Activated T-cell treated with anti-CD3 and anti-CD28 coated beads, Interleukin-2, amount 50 U/mL, for 1 hour (primary cell): Measurements from ENCODE around the gene RIMS4.
"Not testable (repeated sequence)": the region's sequence is repeated elsewhere in the genome, so short reads cannot be mapped to it uniquely, and the experiment has no call there.

Experiments used
- DNase-seq: peaks from one replicate; pipeline ENCODE4 v3.0.0-alpha.2; 2020

RIMS4 gene

GRCh38 chr20:44790638-44791393 is 19.5 kb downstream of the RIMS4 start:
- DNase-seq = no peak

- no peak for DNase-seq
Measured at GRCh38 chr20:44788706-44789456, 21.5 kb downstream of the RIMS4 start.

- no peak for DNase-seq
Measured at GRCh38 chr20:44787299-44787698, 23.0 kb downstream of the RIMS4 start.

GRCh38 chr20:44785768-44786167 is 24.6 kb downstream of the RIMS4 start:
- no peak for DNase-seq

- DNase-seq = no peak
Measured at GRCh38 chr20:44784688-44785087, 25.7 kb downstream of the RIMS4 start.

DNA sequence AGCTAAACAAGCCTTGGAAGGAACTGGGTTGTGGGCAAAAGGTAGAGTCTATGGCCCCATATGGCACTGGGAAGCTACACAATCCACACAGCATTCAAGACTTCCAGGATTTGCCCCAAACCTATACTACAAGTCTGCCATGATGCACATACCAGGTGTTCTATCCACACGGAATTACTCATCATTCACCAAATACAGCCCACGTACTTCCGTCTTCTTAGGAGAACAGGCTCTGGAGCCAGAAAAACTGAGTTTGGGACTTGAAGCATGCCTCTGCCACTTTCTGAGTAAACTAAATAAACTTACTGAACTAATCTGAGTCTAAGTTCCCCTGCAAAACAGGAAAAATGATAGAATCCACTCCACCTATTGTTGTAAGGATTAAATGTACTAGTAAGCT is 28.6 kb downstream of the RIMS4 start:
- DNase-seq = no peak

DNA sequence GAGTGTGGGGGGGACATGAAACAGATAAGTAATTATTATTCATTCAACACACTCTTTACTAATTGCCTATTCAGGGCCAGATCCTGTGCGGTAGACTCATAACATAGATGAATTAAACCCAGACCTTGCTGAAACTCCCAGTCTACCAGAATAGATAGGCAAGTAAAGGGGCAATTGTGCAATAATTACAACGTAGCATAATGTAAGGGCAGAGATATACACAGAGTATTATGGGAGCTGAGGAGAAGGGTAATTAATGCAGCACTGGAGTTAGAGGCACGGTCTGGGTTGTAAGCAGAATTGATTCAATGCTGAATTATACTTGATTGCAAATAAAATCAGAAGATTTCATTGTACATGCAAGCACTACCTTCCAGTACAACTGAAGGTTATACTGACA is 29.2 kb downstream of the RIMS4 start:
- no peak for DNase-seq

- DNase-seq = peak; percentile 32
Measured at GRCh38 chr20:44780226-44780625, 30.1 kb downstream of the RIMS4 start.

GRCh38 chr20:44776980-44777379 is 33.4 kb downstream of the RIMS4 start:
- DNase-seq = no peak

DNA sequence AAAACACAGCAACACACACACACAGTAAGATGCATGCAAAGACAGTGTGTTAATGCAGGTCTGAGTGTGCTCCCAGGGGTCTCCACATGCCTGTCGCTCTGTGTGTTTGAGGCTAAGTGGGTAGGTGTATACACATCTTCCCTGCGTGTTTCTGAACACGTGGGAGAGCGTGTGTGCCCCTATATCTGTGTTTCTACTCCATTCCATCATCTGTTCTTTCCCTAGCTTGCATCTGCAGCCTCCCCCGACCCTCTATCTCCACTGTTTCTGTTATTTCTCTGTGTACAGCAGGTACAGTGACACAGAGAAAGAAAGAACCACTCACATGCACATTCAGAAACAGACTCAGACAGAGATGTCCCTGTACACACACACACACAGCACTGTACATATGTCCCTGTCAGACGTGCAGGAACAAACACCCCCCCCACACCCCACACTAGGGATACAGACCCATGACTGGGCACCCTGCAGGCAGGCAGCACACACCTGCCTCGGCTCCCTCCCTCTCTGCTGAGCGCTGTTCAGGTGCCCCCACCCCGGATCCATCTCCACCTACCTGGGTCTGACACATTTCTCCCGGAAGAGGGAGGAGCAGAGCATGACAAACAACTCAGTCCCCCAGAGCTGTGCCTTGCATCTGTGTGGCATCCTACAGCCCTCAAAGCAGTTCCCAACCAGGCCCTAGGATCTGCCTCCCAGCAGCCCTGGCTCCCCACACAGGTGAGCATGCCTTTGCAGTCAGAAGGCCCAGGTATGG is 37.1 kb downstream of the RIMS4 start:
- DNase-seq = no peak

DNA sequence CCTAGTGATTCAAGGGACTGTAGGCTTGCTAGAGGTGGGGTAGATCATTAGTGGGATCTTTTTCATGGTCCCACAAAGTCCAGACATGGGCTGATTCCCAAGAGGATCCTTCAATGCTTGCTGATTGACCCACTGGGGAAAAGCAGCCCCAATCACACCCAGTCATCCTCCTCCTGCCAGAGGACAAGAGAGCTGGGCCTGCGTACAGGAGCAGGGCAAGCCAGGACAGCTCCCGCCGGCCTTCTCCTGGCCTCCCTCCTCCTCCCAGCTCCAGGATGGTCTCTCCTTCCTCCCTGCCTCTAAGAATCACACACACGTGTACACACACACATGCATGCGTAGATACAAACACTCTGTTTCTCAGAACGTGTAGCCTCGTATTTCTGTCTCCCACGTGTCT is 37.7 kb downstream of the RIMS4 start:
- no peak for DNase-seq

DNA sequence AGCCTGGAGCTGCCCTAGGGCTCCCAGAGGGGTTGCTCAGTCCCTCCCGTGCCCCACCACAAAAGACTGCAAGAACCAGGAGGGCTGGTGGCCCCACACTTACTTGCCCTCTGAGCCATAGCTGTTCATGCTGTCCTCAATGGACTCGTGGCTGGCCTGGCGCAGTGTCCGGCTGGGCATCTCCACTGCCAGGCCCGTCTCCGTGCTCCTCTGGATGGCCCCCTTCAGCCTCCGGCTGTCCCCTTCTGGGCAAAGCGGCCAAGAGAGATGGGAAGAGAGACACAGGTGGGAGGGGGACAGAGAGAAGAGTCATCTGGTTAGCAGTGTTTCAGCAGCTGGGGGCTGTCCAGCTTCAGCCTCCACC is 39.2 kb downstream of the RIMS4 start:
- DNase-seq = no peak

GRCh38 chr20:44770484-44771171 is 39.7 kb downstream of the RIMS4 start:
- DNase-seq = no peak

DNA sequence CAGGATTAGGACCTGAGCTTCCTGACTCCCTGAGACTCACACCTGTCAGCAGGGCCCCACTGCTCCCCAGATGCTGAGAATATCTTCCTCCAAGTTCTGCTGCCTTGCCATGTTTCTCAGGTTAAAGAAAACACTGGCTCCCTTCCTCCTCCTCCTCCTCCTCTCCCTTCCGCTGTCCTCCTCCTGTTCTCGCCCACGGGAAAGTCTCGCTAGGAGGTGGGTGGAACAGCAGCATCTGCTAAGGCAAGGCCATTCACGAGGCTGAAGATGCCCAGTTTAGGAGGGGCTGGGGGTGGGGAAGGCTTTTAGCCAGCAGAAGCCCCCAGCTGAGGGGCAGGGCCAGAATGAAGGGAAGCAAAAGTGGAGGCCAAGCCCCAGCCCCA is 40.9 kb downstream of the RIMS4 start:
- no peak for DNase-seq

GRCh38 chr20:44768854-44769480 is 41.4 kb downstream of the RIMS4 start:
- no peak for DNase-seq

DNA sequence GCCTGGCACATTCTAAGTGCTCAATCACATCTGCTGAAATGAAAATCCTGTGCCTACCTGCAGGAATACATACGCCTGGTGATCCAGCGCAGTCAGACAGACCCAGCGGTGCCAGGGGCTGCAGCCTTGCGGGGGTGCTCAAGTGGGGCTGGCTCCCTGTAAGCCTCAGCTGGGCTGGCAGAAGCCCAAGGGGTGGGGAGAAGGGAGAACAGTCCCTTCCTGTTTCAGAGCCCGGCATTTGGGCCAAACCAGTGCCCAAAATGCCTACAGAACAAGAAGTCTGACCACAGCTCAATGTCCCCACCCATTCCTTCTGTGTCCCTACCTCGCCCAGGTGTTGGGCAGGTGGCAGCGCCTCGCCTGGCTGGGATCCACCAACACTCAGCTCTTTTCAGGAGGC is 42.1 kb downstream of the RIMS4 start:
- DNase-seq = no peak

DNA sequence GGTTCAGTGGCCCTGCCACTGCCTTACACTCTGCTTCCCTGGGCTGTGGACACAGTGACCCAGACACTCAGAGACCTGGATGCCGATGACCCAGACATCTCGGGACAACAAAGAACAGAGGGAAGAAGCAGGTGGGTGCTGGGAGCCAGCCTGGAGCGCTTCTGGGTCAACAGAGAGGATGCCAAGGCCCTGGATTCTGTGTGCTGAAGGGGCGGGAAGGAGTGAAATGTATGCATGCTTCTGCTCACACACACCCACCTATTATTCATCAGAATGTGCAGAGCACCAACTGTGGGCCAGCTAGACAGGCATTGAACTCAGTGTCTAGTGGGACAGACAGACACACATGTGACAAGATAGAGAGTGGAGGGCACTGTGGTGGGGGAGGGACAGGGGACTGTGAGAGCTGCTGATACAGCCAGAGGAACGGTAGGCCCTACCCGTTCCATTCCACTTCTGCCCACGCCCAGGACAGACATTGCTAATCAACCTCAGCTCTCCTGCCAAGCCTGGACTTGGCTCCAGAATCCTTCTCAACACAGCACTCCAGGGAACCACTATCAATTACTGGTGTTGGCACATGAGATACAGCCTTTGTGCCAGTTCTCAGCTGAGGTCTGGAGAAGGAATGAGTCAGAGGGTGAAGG is 44.5 kb downstream of the RIMS4 start:
- DNase-seq = no peak

- no peak for DNase-seq
Measured at GRCh38 chr20:44765091-44765490, 45.3 kb downstream of the RIMS4 start.

- DNase-seq = not testable (repeated sequence)
Measured at GRCh38 chr20:44763798-44764197, 46.5 kb downstream of the RIMS4 start.

- DNase-seq = no peak
Measured at GRCh38 chr20:44762466-44763140, 47.7 kb downstream of the RIMS4 start.

DNA sequence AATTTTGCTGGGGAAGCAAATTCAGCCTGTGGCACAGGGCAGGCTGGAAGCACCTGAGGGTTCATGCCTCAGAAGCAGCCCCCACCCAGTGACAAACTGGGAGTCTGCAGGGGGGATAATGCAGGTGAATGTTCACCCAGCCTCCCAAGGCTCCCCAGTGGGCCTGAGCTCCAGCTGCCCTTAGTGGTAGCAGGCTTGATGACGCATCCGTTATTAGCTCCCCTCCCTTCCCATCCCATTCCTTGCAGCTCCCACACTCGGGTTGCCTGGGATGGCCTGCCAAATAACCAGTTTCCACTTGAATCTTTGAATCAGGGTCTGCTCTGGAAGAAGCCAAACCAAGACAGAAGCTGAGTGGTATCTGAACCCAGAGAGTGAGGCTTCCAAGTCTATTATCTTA is 48.9 kb downstream of the RIMS4 start:
- DNase-seq = no peak

- no peak for DNase-seq
Measured at GRCh38 chr20:44759595-44759994, 50.8 kb downstream of the RIMS4 start.
